PC-9 (cell line): ENCODE data around the gene GRM7. TPM values are rescaled to one million over a fixed set of nuclear protein-coding genes. Genes with fewer than 3 reads are reported as not detected.

Experiments
- BruUV-seq: library from RNA; stranded (reverse); fragments of 400-500 nt; replicated peaks from 2 replicates; lab custom pipeline; 2021; lab: Mats Ljungman, UMichigan
- CTCF ChIA-PET: fragments of 300-600 bp; sonication (Branson Sonifier 250); formaldehyde crosslinking; loops from one replicate; lab custom pipeline; 2022; ENCODE audit warnings: antibody characterized with exemption; lab: Charles Lee
- POLR2A ChIA-PET: fragments of 300-600 bp; sonication (Branson Sonifier 250); formaldehyde crosslinking; loops from one replicate; lab custom pipeline; 2022; ENCODE audit warnings: antibody characterized with exemption; ENCODE audit not compliant: unreplicated experiment; lab: Charles Lee
- DNase-seq, 2 experiments: peaks; one replicate each; pipeline versions ENCODE4 v3.0.0 to v3.0.0-alpha.2; 2015 to 2022; ENCODE audit warnings: mixed read lengths in 1 of 2
- H2AFZ ChIP-seq: fragments of 200-600 bp; sonication (generic); 2 replicates; pipeline ENCODE4 v1.8.1; 2017; ENCODE audit warnings: antibody characterized with exemption
- H3F3A ChIP-seq: fragments of 200-600 bp; sonication (generic); 2 replicates; pipeline ENCODE4 v1.8.1; 2017; ENCODE audit warnings: antibody characterized with exemption, mild to moderate bottlenecking, low read depth; ENCODE audit not compliant: insufficient read depth
- H3K27ac ChIP-seq: fragments of 200-600 bp; sonication (generic); 2 replicates; pipeline ENCODE4 v1.6.1; 2016; ENCODE audit warnings: mixed run types
- H3K27me3 ChIP-seq: fragments of 200-600 bp; sonication (generic); 2 replicates; pipeline ENCODE4 v1.6.1; 2016; ENCODE audit warnings: low read depth, mixed run types; ENCODE audit not compliant: insufficient read depth
- H3K36me3 ChIP-seq: fragments of 200-600 bp; sonication (generic); 2 replicates; pipeline ENCODE4 v1.6.1; 2016; ENCODE audit warnings: low read depth, mixed run types
- H3K4me1 ChIP-seq: fragments of 200-600 bp; sonication (generic); replicated peaks from 2 replicates; pipeline ENCODE4 v1.6.1; 2016; ENCODE audit warnings: mixed run types; ENCODE audit not compliant: insufficient read depth
- H3K4me2 ChIP-seq: fragments of 200-600 bp; sonication (generic); 2 replicates; pipeline ENCODE4 v1.6.1; 2017; ENCODE audit warnings: mixed run types
- H3K4me3 ChIP-seq: fragments of 200-600 bp; sonication (generic); 2 replicates; pipeline ENCODE4 v1.6.1; 2016; ENCODE audit warnings: mixed run types
- H3K79me2 ChIP-seq: fragments of 200-600 bp; sonication (generic); 2 replicates; pipeline ENCODE4 v1.6.1; 2017; ENCODE audit warnings: low read depth, mixed run types
- H3K9me2 ChIP-seq: fragments of 200-600 bp; sonication (generic); 2 replicates; pipeline ENCODE4 v1.8.1; 2017; ENCODE audit warnings: mild to moderate bottlenecking; ENCODE audit not compliant: insufficient read depth
- H3K9me3 ChIP-seq: fragments of 200-600 bp; sonication (generic); 2 replicates; pipeline ENCODE4 v1.8.1; 2016; ENCODE audit warnings: low read depth; ENCODE audit not compliant: insufficient read depth
- H4K20me1 ChIP-seq: fragments of 200-600 bp; sonication (generic); 2 replicates; pipeline ENCODE4 v1.8.1; 2017; ENCODE audit not compliant: insufficient read depth
- EZH2 ChIP-seq: fragments of 200-600 bp; sonication (generic); IDR thresholded peaks from 2 replicates; pipeline ENCODE4 v1.8.0; 2017; ENCODE audit warnings: antibody characterized with exemption, low read depth
- intact Hi-C: fragments of 100-400 bp; cut with micrococcal nuclease; formaldehyde crosslinking; loops from one replicate; pipeline ENCODE4 v1.10.0; 2022; ENCODE audit not compliant: unreplicated experiment
- total RNA-seq: library from RNA; stranded (reverse); gene quantifications from 2 replicates; pipeline ENCODE4 v1.2.3, GENCODE V29; 2021
- TF ChIP-seq, protein P1 (sequence below): fragments of 200-600 bp; sonication (generic); conservative IDR thresholded peaks from 2 replicates; pipeline ENCODE4 v1.6.1; 2017; ENCODE audit warnings: mixed run types, antibody characterized with exemption, mild to moderate bottlenecking, moderate library complexity

Gene GRM7
- total RNA-seq, 1 experiment from 2014 or later: not detected

DNA sequence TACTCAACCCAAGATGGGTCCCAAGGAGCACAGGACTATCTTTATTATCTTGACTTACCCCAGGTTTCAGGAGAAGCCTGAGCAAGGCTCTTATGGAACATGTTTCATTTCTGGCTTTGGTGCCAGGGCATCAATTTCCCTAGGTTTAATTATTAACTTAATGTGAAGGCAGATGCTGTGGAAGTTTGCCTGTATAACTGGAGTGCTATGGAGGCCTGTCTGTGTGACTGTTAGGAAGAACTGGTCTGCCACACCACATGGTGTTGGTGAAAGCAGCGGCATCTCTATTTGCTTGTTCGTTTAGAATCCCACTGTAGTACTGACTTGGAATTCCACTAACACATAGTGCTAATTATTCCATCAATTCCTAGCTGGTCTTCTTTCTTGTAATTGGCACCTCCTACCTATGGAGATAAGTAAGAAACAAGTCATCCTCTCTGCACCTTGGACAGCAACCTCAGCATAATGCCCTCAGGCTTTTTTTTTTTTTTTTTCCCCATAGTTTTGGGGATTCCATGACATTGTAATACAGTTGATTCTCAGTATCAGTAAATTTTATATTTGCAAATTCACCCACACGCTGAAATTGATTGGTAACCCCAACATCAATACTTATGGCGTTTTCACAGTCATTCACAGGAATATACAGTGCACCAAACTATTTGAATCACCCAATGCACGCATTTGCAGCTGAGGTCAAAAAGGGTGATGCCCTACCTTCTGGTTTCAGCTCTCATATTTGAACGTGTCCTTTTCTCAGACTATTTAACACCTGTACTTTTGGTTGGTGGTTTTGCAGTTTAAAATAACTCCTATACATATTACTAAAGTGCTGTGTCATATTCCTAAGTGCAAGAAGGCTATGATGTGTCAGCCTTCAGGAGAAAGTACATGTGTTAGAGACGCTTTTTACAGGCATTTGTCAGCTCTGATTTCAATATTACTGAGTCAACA is 867.9 kb downstream of the GRM7 start:
- Histone ChIP-seq H3K27me3 (peaks cover 5% of the 10 kb centered on the region; the same call in 1 of the 2 replicates), H4K20me1 (no peaks in the 10 kb centered on the region; the same call in 1 of the 2 replicates), H3K4me1 (no peaks in the 10 kb centered on the region), H3K9me3 (no peaks in the 10 kb centered on the region), H3K79me2 (no peaks in the 10 kb centered on the region), H3F3A (no peaks in the 10 kb centered on the region), H3K36me3 (no peaks in the 10 kb centered on the region), H3K27ac (no peak overlapping the region), H3K9me2 (no peaks in the 10 kb centered on the region), H2AFZ (no peak overlapping the region), H3K4me2 (no peak overlapping the region), H3K4me3 (no peak overlapping the region)
- TF ChIP-seq EZH2: no peak
- TF ChIP-seq, protein P1, sequence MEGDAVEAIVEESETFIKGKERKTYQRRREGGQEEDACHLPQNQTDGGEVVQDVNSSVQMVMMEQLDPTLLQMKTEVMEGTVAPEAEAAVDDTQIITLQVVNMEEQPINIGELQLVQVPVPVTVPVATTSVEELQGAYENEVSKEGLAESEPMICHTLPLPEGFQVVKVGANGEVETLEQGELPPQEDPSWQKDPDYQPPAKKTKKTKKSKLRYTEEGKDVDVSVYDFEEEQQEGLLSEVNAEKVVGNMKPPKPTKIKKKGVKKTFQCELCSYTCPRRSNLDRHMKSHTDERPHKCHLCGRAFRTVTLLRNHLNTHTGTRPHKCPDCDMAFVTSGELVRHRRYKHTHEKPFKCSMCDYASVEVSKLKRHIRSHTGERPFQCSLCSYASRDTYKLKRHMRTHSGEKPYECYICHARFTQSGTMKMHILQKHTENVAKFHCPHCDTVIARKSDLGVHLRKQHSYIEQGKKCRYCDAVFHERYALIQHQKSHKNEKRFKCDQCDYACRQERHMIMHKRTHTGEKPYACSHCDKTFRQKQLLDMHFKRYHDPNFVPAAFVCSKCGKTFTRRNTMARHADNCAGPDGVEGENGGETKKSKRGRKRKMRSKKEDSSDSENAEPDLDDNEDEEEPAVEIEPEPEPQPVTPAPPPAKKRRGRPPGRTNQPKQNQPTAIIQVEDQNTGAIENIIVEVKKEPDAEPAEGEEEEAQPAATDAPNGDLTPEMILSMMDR: no peak
- BruUV-seq: no TSS peak
- ChIA-PET CTCF (no interaction called here), POLR2A (no interaction called here)
- intact Hi-C loops: no loop called here
- DNase-seq: no peak

DNA sequence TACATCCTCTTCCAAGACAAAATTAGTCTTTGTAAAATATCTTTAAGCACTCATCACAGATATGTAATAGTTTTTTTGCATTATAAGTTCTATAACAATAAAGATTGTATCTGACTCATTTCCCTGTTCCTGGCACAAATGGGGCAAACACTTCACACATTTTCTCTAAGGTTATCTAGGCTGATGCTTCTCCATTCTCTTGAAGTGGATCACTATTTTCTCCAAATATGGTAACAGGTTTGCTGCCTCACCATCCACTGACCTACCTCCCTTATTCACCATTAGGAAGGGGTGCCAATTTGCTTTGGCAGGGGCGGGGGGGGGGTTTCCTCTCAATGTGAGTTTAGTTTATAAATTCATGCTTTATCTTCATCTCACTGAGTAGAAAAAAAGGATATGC is 873.0 kb downstream of the GRM7 start:
- H3F3A ChIP-seq: no peaks in the 10 kb centered on the region
- no peaks in the 10 kb centered on the region; the same call in 1 of the 2 replicates for H4K20me1 ChIP-seq
- H3K27me3 ChIP-seq: peaks cover 5% of the 10 kb centered on the region; the same call in 1 of the 2 replicates
- H3K4me1 ChIP-seq: no peaks in the 10 kb centered on the region
- no peak overlapping the region for H3K27ac ChIP-seq
- H3K4me3 ChIP-seq: no peak overlapping the region
- intact Hi-C loops: no loop called here
- POLR2A ChIA-PET: no interaction called here
- no peaks in the 10 kb centered on the region for H3K9me2 ChIP-seq
- no peaks in the 10 kb centered on the region for H3K9me3 ChIP-seq
- no peak for DNase-seq
- TF ChIP-seq EZH2: no peak
- CTCF ChIA-PET: no interaction called here
- no peaks in the 10 kb centered on the region for H3K36me3 ChIP-seq
- H3K4me2 ChIP-seq: no peak overlapping the region
- no TSS peak for BruUV-seq
- H3K79me2 ChIP-seq: no peaks in the 10 kb centered on the region
- no peak overlapping the region for H2AFZ ChIP-seq

DNA sequence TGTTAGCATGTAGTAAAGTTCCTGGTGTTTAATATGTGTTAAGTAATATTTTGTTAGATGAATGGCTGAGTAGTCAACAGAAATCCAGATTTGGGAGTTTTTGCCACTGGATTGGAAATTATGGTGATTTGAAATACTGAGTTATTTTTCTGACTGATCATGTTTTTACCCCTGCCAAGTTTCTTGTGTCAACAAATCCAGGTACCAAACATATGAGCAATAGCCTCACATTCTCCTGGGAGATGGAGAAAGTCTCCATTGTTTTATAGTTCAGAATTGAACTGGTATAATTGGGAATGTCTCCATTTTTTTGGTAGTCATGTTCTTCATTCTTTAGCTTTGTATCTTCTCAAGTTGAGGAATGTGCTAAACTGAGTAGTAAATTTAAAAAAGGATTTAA is 873.5 kb downstream of the GRM7 start:
- H3K79me2 ChIP-seq: no peaks in the 10 kb centered on the region
- no peaks in the 10 kb centered on the region for H3F3A ChIP-seq
- no peak overlapping the region for H2AFZ ChIP-seq
- BruUV-seq: no TSS peak
- ChIA-PET CTCF (no interaction called here), POLR2A (no interaction called here)
- intact Hi-C loops: no loop called here
- H3K4me3 ChIP-seq: no peak overlapping the region
- no peaks in the 10 kb centered on the region for H4K20me1 ChIP-seq
- no peaks in the 10 kb centered on the region for H3K4me1 ChIP-seq
- TF ChIP-seq, protein P1: no peak
- TF ChIP-seq EZH2: no peak
- H3K27ac ChIP-seq: no peak overlapping the region
- no peaks in the 10 kb centered on the region for H3K27me3 ChIP-seq
- H3K4me2 ChIP-seq: no peak overlapping the region
- no peak for DNase-seq
- H3K36me3 ChIP-seq: no peaks in the 10 kb centered on the region
- H3K9me3 ChIP-seq: no peaks in the 10 kb centered on the region
- no peaks in the 10 kb centered on the region for H3K9me2 ChIP-seq
